K562 (cell line): ENCODE measurements around the gene HOXC12. TPM values are rescaled to one million over a fixed set of nuclear protein-coding genes. Genes with fewer than 3 reads are reported as not detected.

ENCODE experiments used
- ATAC-seq: fragments of 200-7000 bp; cut with Tn5 transposase; 3 replicates; pipeline ENCODE4 v1.9.1; 2020; ENCODE audit warnings: moderate library complexity
- Bru-seq: library from RNA; stranded (reverse); fragments of 400-500 nt; gene quantifications from one replicate; lab custom pipeline; 2021; lab: Mats Ljungman, UMichigan
- BruChase-seq, 2 experiments: library from RNA; stranded (reverse); fragments of 400-500 nt; gene quantifications; one replicate each; lab custom pipeline; 2021; lab: Mats Ljungman, UMichigan
- BruUV-seq: library from RNA; stranded (reverse); fragments of 400-500 nt; replicated peaks from 2 replicates; lab custom pipeline; 2021; lab: Mats Ljungman, UMichigan
- CTCF ChIA-PET: fragments of 300-600 bp; formaldehyde crosslinking; extraction: SDS; loops from one replicate; lab custom pipeline; 2021; ENCODE audit warnings: low intra/inter-chr PET ratio; lab: Yijun Ruan, JAX
- POLR2A ChIA-PET: fragments of 300-600, 350-650 bp; sonication (Branson Sonifier 250); formaldehyde crosslinking; extraction: SDS; loops from one replicate; lab custom pipeline; 2021; ENCODE audit warnings: antibody characterized with exemption, inconsistent platforms; lab: Yijun Ruan, JAX
- DNase-seq, 4 experiments: peaks; one replicate each; pipeline versions ENCODE4 v3.0.0 to v3.0.0-alpha.2; 2011 to 2018; ENCODE audit warnings: low spot score in 3 of 4, mixed read lengths in 3 of 4; ENCODE audit errors: extremely low read depth in 1 of 4
- FAIRE-seq: peaks from 2 replicates; lab custom pipeline; 2011; peaks lifted over from hg19 to GRCh38; lab: Jason Lieb, UNC
- H2AFZ ChIP-seq: 2 replicates; pipeline ENCODE4 v1.6.0; 2011; ENCODE audit warnings: low read depth, low read length, control low read depth, inconsistent platforms
- H3K27ac ChIP-seq: fragments of 200-600 bp; 3 replicates; pipeline ENCODE4 v1.8.0; 2011; ENCODE audit warnings: low read depth, mild to moderate bottlenecking, control low read depth, inconsistent platforms, low read length, moderate library complexity, mixed read lengths; ENCODE audit errors: extremely low read depth
- H3K27me3 ChIP-seq, 2 experiments: fragments of 300-600 bp in 1 of 2; 2 replicates in 1 of 2; 3 replicates in 1 of 2; pipeline versions ENCODE4 v1.6.0 to v1.8.0; 2011; ENCODE audit warnings: inconsistent platforms in 2 of 2, low read length in 2 of 2, mild to moderate bottlenecking in 1 of 2, mixed read lengths in 1 of 2, moderate library complexity in 1 of 2; ENCODE audit not compliant: control insufficient read depth in 2 of 2, insufficient read depth in 2 of 2
- H3K36me3 ChIP-seq: fragments of 300-600 bp; 3 replicates; pipeline ENCODE4 v1.8.0; 2011; ENCODE audit warnings: mild to moderate bottlenecking, low read length, inconsistent platforms; ENCODE audit not compliant: control insufficient read depth, insufficient read depth
- H3K4me1 ChIP-seq, 2 experiments: fragments of 200-600 bp in 1 of 2; replicated peaks in 1 of 2; 2 replicates in 1 of 2; 3 replicates in 1 of 2; pipeline versions ENCODE4 v1.5.1 to v1.8.0; 2011; ENCODE audit warnings: inconsistent platforms in 2 of 2, low read length in 2 of 2, mild to moderate bottlenecking in 1 of 2, mixed read lengths in 1 of 2, moderate library complexity in 1 of 2; ENCODE audit not compliant: control insufficient read depth in 2 of 2, insufficient read depth in 2 of 2
- H3K4me2 ChIP-seq: 2 replicates; pipeline ENCODE4 v1.6.1; 2011; ENCODE audit warnings: low read length, control low read depth, inconsistent platforms, mixed read lengths; ENCODE audit not compliant: insufficient read depth
- H3K4me3 ChIP-seq: fragments of 200-600 bp; sonication (generic), shearing (Covaris generic); 2 replicates; pipeline ENCODE4 v1.5.1; 2016; ENCODE audit warnings: control low read depth, inconsistent platforms
- H3K79me2 ChIP-seq: fragments of 200-600 bp; 3 replicates; pipeline ENCODE4 v1.8.0; 2011; ENCODE audit warnings: low read length, inconsistent platforms; ENCODE audit not compliant: control insufficient read depth, insufficient read depth
- H3K9ac ChIP-seq, 2 experiments: 2 replicates each; pipeline versions ENCODE4 v1.6.0 to v1.6.1; 2011; ENCODE audit warnings: low read depth in 2 of 2, low read length in 2 of 2, control low read depth in 1 of 2, inconsistent platforms in 1 of 2, mild to moderate bottlenecking in 1 of 2, mixed read lengths in 1 of 2; ENCODE audit not compliant: insufficient read depth in 1 of 2
- H3K9me1 ChIP-seq: one replicate; pipeline ENCODE4 v1.6.0; 2011; ENCODE audit warnings: inconsistent platforms, mild to moderate bottlenecking, low read length, moderate library complexity; ENCODE audit not compliant: control insufficient read depth, insufficient read depth
- H3K9me3 ChIP-seq: replicated peaks from 2 replicates; pipeline ENCODE4 v1.5.1; 2011; ENCODE audit warnings: low read depth, low read length, inconsistent platforms; ENCODE audit not compliant: control insufficient read depth, insufficient read depth
- H4K20me1 ChIP-seq: replicated peaks from 2 replicates; pipeline ENCODE4 v1.6.1; 2011; ENCODE audit warnings: low read length, inconsistent platforms, mixed read lengths; ENCODE audit not compliant: control insufficient read depth, insufficient read depth
- ARID1B ChIP-seq: fragments of 450-650 bp; IDR thresholded peaks from 2 replicates; pipeline ENCODE4 v1.6.1; 2016; ENCODE audit warnings: antibody characterized with exemption, mild to moderate bottlenecking, inconsistent platforms
- E2F3 ChIP-seq: fragments of 250-450 bp; sonication (Bioruptor Pico); IDR thresholded peaks from 2 replicates; pipeline ENCODE4 v1.4.0; 2020; ENCODE audit warnings: mild to moderate bottlenecking
- NFYB ChIP-seq: IDR thresholded peaks from 2 replicates; pipeline ENCODE4 v1.6.1; 2011; ENCODE audit warnings: mild to moderate bottlenecking, moderate library complexity; ENCODE audit not compliant: insufficient read length; ENCODE audit errors: extremely low read depth
- POLR2G ChIP-seq: fragments of 200-400 bp; formaldehyde crosslinking; IDR thresholded peaks from 2 replicates; pipeline ENCODE4 v1.6.1; 2017; ENCODE audit warnings: low read depth, mild to moderate bottlenecking, antibody characterized with exemption, low read length, moderate library complexity
- SREBF2 ChIP-seq: sonication (generic); formaldehyde crosslinking; IDR thresholded peaks from 2 replicates; pipeline ENCODE4 v1.4.0; 2020; ENCODE audit warnings: mild to moderate bottlenecking, missing genetic modification reagents
- USF2 ChIP-seq: sonication (generic); formaldehyde crosslinking; IDR thresholded peaks from 2 replicates; pipeline ENCODE4 v1.5.0; 2020; ENCODE audit warnings: missing genetic modification reagents
- ZNF316 ChIP-seq: fragments of 450-650 bp; IDR thresholded peaks from 2 replicates; pipeline ENCODE4 v1.6.1; 2016
- WGBS: fragments of 100-300 bp; shearing (Covaris generic); methylation state at CpG from one replicate; pipeline ENCODE4 v1.1.6; 2016; ENCODE audit warnings: low coverage, mixed read lengths; ENCODE audit not compliant: insufficient coverage; ENCODE audit errors: missing lambda C conversion rate; 5-methylcytosine and 5-hydroxymethylcytosine counted together
- in situ Hi-C: fragments of 300-500 bp; cut with MboI; formaldehyde crosslinking; loops from 4 replicates; pipeline ENCODE4 v1.15.0; 2018; ENCODE audit warnings: inconsistent platforms, mixed read lengths
- intact Hi-C: fragments of 100-400 bp; cut with micrococcal nuclease; formaldehyde crosslinking; loops from 2 replicates; pipeline ENCODE4 v1.14.2; 2022
- long read RNA-seq, 3 experiments: library from polyadenylated mRNA in 2 of 3; library from RNA in 1 of 3; unstranded in 2 of 3; stranded (forward) in 1 of 3; transcript quantifications; one replicate each; pipeline ENCODE4 v2.0.0, GENCODE V29; 2019 to 2022
- polyA minus RNA-seq, 3 experiments: library from RNA; depleted of rRNA, polyadenylated mRNA; stranded (reverse); fragments of >200 nt; gene quantifications; 2 replicates each; pipeline ENCODE4 v1.2.3, GENCODE V29; 2011
- polyA plus RNA-seq, 8 experiments: library from polyadenylated mRNA; depleted of rRNA in 4 of 8; stranded (reverse) in 5 of 8; unstranded in 3 of 8; fragments of >200 nt; fragmentation: Nextera tagmentation in 2 of 8; fragmentation: Illumina TruSeq in 1 of 8; extraction: Ambion mirVana in 2 of 8; extraction: Trizol in 1 of 8; gene quantifications; 2 replicates each; pipeline versions ENCODE4 v1.2.1 to v1.2.3, GENCODE V29; 2011 to 2014; ENCODE audit warnings: inconsistent platforms in 1 of 8, missing spikeins in 1 of 8
- total RNA-seq, 7 experiments: library from RNA; depleted of rRNA in 6 of 7; stranded (reverse); fragments of >200 nt in 6 of 7; fragmentation: Illumina TruSeq in 2 of 7; extraction: Trizol in 2 of 7; gene quantifications; 2 replicates each; pipeline versions ENCODE4 v1.2.1 to v1.2.3, GENCODE V29; 2011 to 2021; ENCODE audit warnings: low replicate concordance in 1 of 7

The HOXC12 gene
- total RNA-seq (2011; cell fraction: chromatin; rRNA removed; ENCODE audit: low replicate concordance), result 0.16 TPM in 1 of 2 replicates, not detected in the other
- total RNA-seq (2011; cell fraction: nucleolus; rRNA removed), result 0.17 and 0.26 TPM in 2 replicates
- total RNA-seq (2011; cell fraction: nucleoplasm; rRNA removed), result 0.22 and 0.23 TPM in 2 replicates
- total RNA-seq (2014; rRNA removed), result 0.14 and 0.24 TPM in 2 replicates
- 0.07 and 0.13 TPM in 2 replicates for total RNA-seq (2014; rRNA removed; fragmentation: Illumina TruSeq; extraction: Trizol)
- 0.11 TPM in 2 replicates for total RNA-seq (2015; rRNA removed; fragmentation: Illumina TruSeq; extraction: Trizol)
- 0.11 and 0.27 TPM in 2 replicates for total RNA-seq (2021)
- polyA plus RNA-seq (2011; rRNA removed), result 0.04 and 0.07 TPM in 2 replicates
- polyA plus RNA-seq (2011; cell fraction: cytosol; rRNA removed), result 0.12 and 0.15 TPM in 2 replicates
- polyA plus RNA-seq (2011; cell fraction: nucleus; rRNA removed), result 0.33 and 0.35 TPM in 2 replicates
- polyA plus RNA-seq (2012), result 0.12 and 0.83 TPM in 2 replicates
- polyA plus RNA-seq (2014; fragmentation: Illumina TruSeq; extraction: Trizol), result 0.28 and 0.36 TPM in 2 replicates
- under 1 TPM in 1 of 2 experiments, not detected in 1; 0.08 TPM for polyA plus RNA-seq (2014; fragmentation: Nextera tagmentation; extraction: Ambion mirVana)
- polyA plus RNA-seq (2014; rRNA removed), result 0.05 and 0.19 TPM in 2 replicates
- 0.07 TPM in 1 of 2 replicates, not detected in the other for polyA minus RNA-seq (2011; rRNA and poly(A)+ RNA removed)
- polyA minus RNA-seq (2011; cell fraction: cytosol; rRNA and poly(A)+ RNA removed), result not detected in 2 replicates
- polyA minus RNA-seq (2011; cell fraction: nucleus; rRNA and poly(A)+ RNA removed), result 0.22 TPM in 1 of 2 replicates, not detected in the other
- Bru-seq, nascent RNA, result percentile 26 among the genes with signal in this experiment
- percentile 16 among the genes with signal in this experiment for BruChase-seq, experiment 1, labeled RNA remaining after a 2-hour chase
- percentile 20 among the genes with signal in this experiment for BruChase-seq, experiment 2, labeled RNA remaining after a 6-hour chase
- long read RNA-seq, experiment 1, result 0 reads
- long read RNA-seq, experiment 2, partial matches to known transcripts, result 0 of 3 reads
- long read RNA-seq, experiment 2, other reads (novel, unspliced or antisense), result 3 of 3 reads
- long read RNA-seq, experiment 3, result 0 reads

- FAIRE-seq, result no peak
- H3K4me1 ChIP-seq, result peaks cover 0 to 34% of the 10 kb centered on the region in 2 experiments; a peak in 2 of 5 replicates
- POLR2A ChIA-PET, result interaction anchor here (0.5 to 1.4 kb wide), 4 partner anchors 10 to 44 kb away, joined by 3 to 6 read pairs (median 4); partner anchors contain the start of gene HOXC13
- H2AFZ ChIP-seq, result no peak within 1 kb of the TSS
- peaks cover 17% of the 10 kb centered on the region for H4K20me1 ChIP-seq
- no peaks in the 10 kb centered on the region for H3K9me1 ChIP-seq
- no peaks in the 10 kb centered on the region for H3K36me3 ChIP-seq
- H3K79me2 ChIP-seq, result no peaks in the 10 kb centered on the region
- no peak within 1 kb of the TSS for H3K4me3 ChIP-seq
- H3K9me3 ChIP-seq, result no peaks in the 10 kb centered on the region
- 7% methylated on average over 5 of the region's 20 CpGs for WGBS
- TF ChIP-seq ARID1B (no peak), USF2 (CRISPR knock-in tag) (peak; percentile 39; the same call in 1 of the 2 replicates), SREBF2 (CRISPR knock-in tag) (no peak), ZNF316 (no peak), NFYB (peak; percentile 36), POLR2G (no peak), E2F3 (CRISPR knock-in tag) (no peak)
- TF ChIP-seq, all 486 proteins: peak for 2
- ATAC-seq, result no peak
- peaks cover 61 to 87% of the 10 kb centered on the region in 2 experiments for H3K27me3 ChIP-seq
- no peak for DNase-seq
- no peak within 1 kb of the TSS for H3K27ac ChIP-seq
- H3K9ac ChIP-seq, result no peak within 1 kb of the TSS
- no TSS peak for BruUV-seq
- in situ Hi-C loops, result no loop called here
- CTCF ChIA-PET, result no interaction called here
- intact Hi-C loops, result no loop called here
- H3K4me2 ChIP-seq, result no peak within 1 kb of the TSS
These were observed at the start of gene HOXC12 for GRCh38 chr12:53954694-53955035. HOXC12 (plus strand) TSS chr12:53954903; CDS start chr12:53954930, 27 bp downstream.
